H9 (cell line): Measurements from ENCODE around the gene CERS6. TPM values are rescaled to one million over a fixed set of nuclear protein-coding genes. Genes with fewer than 3 reads are reported as not detected.

Experiments
- DNase-seq: peaks from one replicate; pipeline ENCODE4 v3.0.0-alpha.2; 2017
- H2AFZ ChIP-seq: one replicate; pipeline ENCODE4 v1.6.1; 2013; ENCODE audit warnings: mild to moderate bottlenecking, low read length, control low read depth, moderate library complexity
- H2AK5ac ChIP-seq: 2 replicates; pipeline ENCODE4 v1.6.1; 2013; ENCODE audit warnings: low read length, control low read depth, mixed read lengths; ENCODE audit not compliant: insufficient read length
- H2BK120ac ChIP-seq: one replicate; pipeline ENCODE4 v1.6.1; 2013; ENCODE audit warnings: low read depth, mild to moderate bottlenecking, low read length, control low read depth, inconsistent platforms; ENCODE audit not compliant: poor library complexity, severe bottlenecking
- H2BK12ac ChIP-seq: 2 replicates; pipeline ENCODE4 v1.6.1; 2013; ENCODE audit warnings: low read length, control low read depth, mixed read lengths, low read depth; ENCODE audit not compliant: insufficient read length
- H2BK15ac ChIP-seq: 2 replicates; pipeline ENCODE4 v1.6.1; 2013; ENCODE audit warnings: low read depth, low read length, control low read depth
- H2BK20ac ChIP-seq: one replicate; pipeline ENCODE4 v1.6.1; 2013; ENCODE audit warnings: low read depth, mild to moderate bottlenecking, low read length, control low read depth, inconsistent platforms; ENCODE audit not compliant: poor library complexity, severe bottlenecking
- H2BK5ac ChIP-seq: 2 replicates; pipeline ENCODE4 v1.6.1; 2013; ENCODE audit warnings: low read length, control low read depth, mixed read lengths; ENCODE audit not compliant: insufficient read length
- H3K14ac ChIP-seq: 2 replicates; pipeline ENCODE4 v1.6.1; 2013; ENCODE audit warnings: low read length, control low read depth; ENCODE audit not compliant: insufficient read depth
- H3K18ac ChIP-seq: 2 replicates; pipeline ENCODE4 v1.6.1; 2013; ENCODE audit warnings: low read depth, mild to moderate bottlenecking, mixed read lengths, low read length, control low read depth; ENCODE audit not compliant: insufficient read length
- H3K23ac ChIP-seq: 2 replicates; pipeline ENCODE4 v1.6.1; 2013; ENCODE audit warnings: low read length, control low read depth, mixed read lengths, low read depth; ENCODE audit not compliant: insufficient read length
- H3K23me2 ChIP-seq: 2 replicates; pipeline ENCODE4 v1.6.1; 2013; ENCODE audit warnings: low read depth, mild to moderate bottlenecking, mixed read lengths, low read length, control low read depth; ENCODE audit not compliant: insufficient read length, poor library complexity, severe bottlenecking
- H3K27ac ChIP-seq: 2 replicates; pipeline ENCODE4 v1.5.1; 2013; ENCODE audit warnings: low read length, control low read depth, mixed read lengths, low read depth; ENCODE audit not compliant: insufficient read length
- H3K27me3 ChIP-seq: 2 replicates; pipeline ENCODE4 v1.6.1; 2013; ENCODE audit warnings: low read length, control low read depth, inconsistent platforms; ENCODE audit not compliant: insufficient read depth
- H3K4ac ChIP-seq: 2 replicates; pipeline ENCODE4 v1.6.1; 2013; ENCODE audit warnings: low read depth, mild to moderate bottlenecking, control low read depth, inconsistent platforms, low read length, moderate library complexity
- H3K4me1 ChIP-seq: 2 replicates; pipeline ENCODE4 v1.6.1; 2013; ENCODE audit warnings: low read length, control low read depth, inconsistent platforms; ENCODE audit not compliant: insufficient read depth
- H3K4me2 ChIP-seq: 2 replicates; pipeline ENCODE4 v1.6.1; 2013; ENCODE audit warnings: low read length, control low read depth, mixed read lengths; ENCODE audit not compliant: insufficient read length, insufficient read depth
- H3K56ac ChIP-seq: 2 replicates; pipeline ENCODE4 v1.6.1; 2013; ENCODE audit warnings: low read depth, mild to moderate bottlenecking, mixed read lengths, low read length, control low read depth; ENCODE audit not compliant: insufficient read length
- H3K79me1 ChIP-seq: 2 replicates; pipeline ENCODE4 v1.6.1; 2013; ENCODE audit warnings: low read depth, mild to moderate bottlenecking, moderate library complexity, low read length, control low read depth, inconsistent platforms; ENCODE audit not compliant: insufficient read depth, poor library complexity, severe bottlenecking
- H3K79me2 ChIP-seq: 2 replicates; pipeline ENCODE4 v1.6.1; 2013; ENCODE audit warnings: low read length, control low read depth, inconsistent platforms; ENCODE audit not compliant: insufficient read depth
- H3K9ac ChIP-seq: 2 replicates; pipeline ENCODE4 v1.6.1; 2013; ENCODE audit warnings: low read length, control low read depth, mixed read lengths; ENCODE audit not compliant: insufficient read length; ENCODE audit errors: extremely low read depth
- H3K9me3 ChIP-seq: one replicate; pipeline ENCODE4 v1.6.1; 2013; ENCODE audit warnings: low read depth, low read length, inconsistent platforms; ENCODE audit not compliant: control insufficient read depth
- H3T11ph ChIP-seq: one replicate; pipeline ENCODE4 v1.6.1; 2013; ENCODE audit warnings: mild to moderate bottlenecking, low read length, control low read depth, inconsistent platforms
- H4K20me1 ChIP-seq: one replicate; pipeline ENCODE4 v1.6.1; 2013; ENCODE audit not compliant: control insufficient read depth, insufficient read length, insufficient read depth
- H4K5ac ChIP-seq: 2 replicates; pipeline ENCODE4 v1.6.1; 2013; ENCODE audit warnings: low read depth, mild to moderate bottlenecking, mixed read lengths, low read length, control low read depth; ENCODE audit not compliant: insufficient read length
- H4K8ac ChIP-seq: replicated peaks from 2 replicates; pipeline ENCODE4 v1.6.1; 2013; ENCODE audit warnings: low read length, control low read depth, mixed read lengths, low read depth; ENCODE audit not compliant: insufficient read length
- H4K91ac ChIP-seq: 2 replicates; pipeline ENCODE4 v1.6.1; 2013; ENCODE audit warnings: low read depth, mild to moderate bottlenecking, moderate library complexity, mixed read lengths, low read length, control low read depth; ENCODE audit not compliant: insufficient read length
- H3K27ac Mint-ChIP-seq, 3 experiments: 2 replicates in 2 of 3; 3 replicates in 1 of 3; pipeline ENCODE4 v1.8.0; 2020 to 2021; ENCODE audit warnings: mixed read lengths in 3 of 3, mild to moderate bottlenecking in 1 of 3, moderate library complexity in 1 of 3
- H3K27me3 Mint-ChIP-seq: 2 replicates; pipeline ENCODE4 v1.8.0; 2021; ENCODE audit warnings: low read depth, mild to moderate bottlenecking, moderate library complexity, mixed read lengths
- H3K36me3 Mint-ChIP-seq, 3 experiments: 2 replicates in 2 of 3; 3 replicates in 1 of 3; pipeline ENCODE4 v1.8.0; 2020 to 2021; ENCODE audit warnings: low read depth in 3 of 3, mixed read lengths in 3 of 3; ENCODE audit not compliant: insufficient read depth in 1 of 3
- H3K4me1 Mint-ChIP-seq, 2 experiments: 2 replicates each; pipeline ENCODE4 v1.8.0; 2020; ENCODE audit warnings: mixed read lengths in 2 of 2
- H3K4me3 Mint-ChIP-seq, 2 experiments: 2 replicates in 1 of 2; 3 replicates in 1 of 2; pipeline ENCODE4 v1.8.0; 2020 to 2021; ENCODE audit warnings: mild to moderate bottlenecking in 2 of 2, mixed read lengths in 2 of 2, moderate library complexity in 1 of 2
- H3K9me3 Mint-ChIP-seq, 2 experiments: 2 replicates in 1 of 2; 3 replicates in 1 of 2; pipeline ENCODE4 v1.8.0; 2020; ENCODE audit warnings: mild to moderate bottlenecking in 2 of 2, mixed read lengths in 2 of 2, moderate library complexity in 1 of 2
- WGBS: extraction: QIAGEN DNeasy Blood & Tissue Kit; methylation state at CpG from one replicate; pipeline ENCODE4 v1.1.7; 2013; ENCODE audit warnings: missing lambda C conversion rate, low lambda C conversion rate, mixed read lengths; ENCODE audit not compliant: insufficient read length; ENCODE audit errors: extremely low coverage; 5-methylcytosine and 5-hydroxymethylcytosine counted together
- total RNA-seq: library from RNA; stranded (reverse); gene quantifications from 2 replicates; pipeline ENCODE4 v1.2.1, GENCODE V29; 2021
- TF ChIP-seq, protein P1 (sequence below): fragments of 200-600 bp; sonication (generic); conservative IDR thresholded peaks from 3 replicates; pipeline ENCODE4 v1.8.0; 2021; ENCODE audit warnings: antibody characterized with exemption, mild to moderate bottlenecking

The CERS6 gene
- total RNA-seq, 1 experiment from 2014 or later: 17.7 TPM

GRCh38 chr2:168589236-168590211 is 133.5 kb downstream of the CERS6 start:
- Histone ChIP-seq H3K79me2 (0 out of 2 replicates have a peak, but pooled peaks cover 5% of the 10 kb centered on the region), H3K23ac (no peak overlapping the region), H4K8ac (no peak overlapping the region), H3K4me2 (no peak overlapping the region), H2BK20ac (no peak overlapping the region), H3K56ac (no peak overlapping the region), H2AK5ac (no peak overlapping the region), H3K4ac (no peak overlapping the region), H3K4me1 (peaks cover 3% of the 10 kb centered on the region), H3K14ac (no peak overlapping the region), H2BK15ac (no peak overlapping the region), H3T11ph (no peak overlapping the region), H3K23me2 (no peaks in the 10 kb centered on the region), H4K20me1 (no peaks in the 10 kb centered on the region), H2BK120ac (no peak overlapping the region), H3K27me3 (no peaks in the 10 kb centered on the region), H3K9ac (no peak overlapping the region), H4K91ac (no peak overlapping the region), H2AFZ (no peak overlapping the region), H4K5ac (no peak overlapping the region), H3K27ac (no peak overlapping the region), H3K79me1 (peaks cover 2% of the 10 kb centered on the region), H3K9me3 (no peaks in the 10 kb centered on the region), H2BK5ac (no peak overlapping the region), H2BK12ac (no peak overlapping the region), H3K18ac (no peak overlapping the region)
- peak overlapping the region in 2 of 3 experiments; percentile 55 to 76; a peak in 4 of 7 replicates for H3K27ac Mint-ChIP-seq
- DNase-seq: no peak
- H3K36me3 Mint-ChIP-seq: 0 out of 7 replicates have a peak, but pooled peaks cover 0 to 4% (median 3%) of the 10 kb centered on the region in 3 experiments
- no peak overlapping the region; a peak in 1 of 5 replicates for H3K4me3 Mint-ChIP-seq
- H3K9me3 Mint-ChIP-seq: no peaks in the 10 kb centered on the region
- no CpG with 5 or more reads among the region's 5 CpGs for WGBS
- no peaks in the 10 kb centered on the region for H3K27me3 Mint-ChIP-seq
- TF ChIP-seq, protein P1, sequence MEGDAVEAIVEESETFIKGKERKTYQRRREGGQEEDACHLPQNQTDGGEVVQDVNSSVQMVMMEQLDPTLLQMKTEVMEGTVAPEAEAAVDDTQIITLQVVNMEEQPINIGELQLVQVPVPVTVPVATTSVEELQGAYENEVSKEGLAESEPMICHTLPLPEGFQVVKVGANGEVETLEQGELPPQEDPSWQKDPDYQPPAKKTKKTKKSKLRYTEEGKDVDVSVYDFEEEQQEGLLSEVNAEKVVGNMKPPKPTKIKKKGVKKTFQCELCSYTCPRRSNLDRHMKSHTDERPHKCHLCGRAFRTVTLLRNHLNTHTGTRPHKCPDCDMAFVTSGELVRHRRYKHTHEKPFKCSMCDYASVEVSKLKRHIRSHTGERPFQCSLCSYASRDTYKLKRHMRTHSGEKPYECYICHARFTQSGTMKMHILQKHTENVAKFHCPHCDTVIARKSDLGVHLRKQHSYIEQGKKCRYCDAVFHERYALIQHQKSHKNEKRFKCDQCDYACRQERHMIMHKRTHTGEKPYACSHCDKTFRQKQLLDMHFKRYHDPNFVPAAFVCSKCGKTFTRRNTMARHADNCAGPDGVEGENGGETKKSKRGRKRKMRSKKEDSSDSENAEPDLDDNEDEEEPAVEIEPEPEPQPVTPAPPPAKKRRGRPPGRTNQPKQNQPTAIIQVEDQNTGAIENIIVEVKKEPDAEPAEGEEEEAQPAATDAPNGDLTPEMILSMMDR: no peak
- H3K4me1 Mint-ChIP-seq: peaks cover 44 to 48% of the 10 kb centered on the region in 2 experiments
